ENCODE data around the gene LCP2.

The LCP2 gene

DNA sequence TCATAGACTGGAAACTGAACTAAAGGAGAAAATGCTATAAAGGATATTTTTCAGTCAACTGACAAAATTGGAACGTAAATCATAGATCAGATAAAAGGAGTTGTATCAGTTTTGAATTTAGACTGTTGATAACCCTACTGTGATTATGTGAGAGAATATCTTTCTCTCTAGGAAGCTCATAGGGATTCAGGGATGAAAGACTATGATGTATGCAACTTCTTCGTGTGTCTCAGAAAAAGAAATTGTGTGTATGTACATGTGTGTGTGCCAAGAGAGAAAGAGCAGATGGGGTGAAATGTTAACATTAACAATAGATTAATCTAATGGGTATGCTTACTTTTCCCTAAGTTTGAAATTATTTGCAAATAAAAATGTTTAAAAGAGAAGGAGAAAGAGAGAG, 95.5 kb downstream of the LCP2 start:
- no peak for DNase-seq

DNA sequence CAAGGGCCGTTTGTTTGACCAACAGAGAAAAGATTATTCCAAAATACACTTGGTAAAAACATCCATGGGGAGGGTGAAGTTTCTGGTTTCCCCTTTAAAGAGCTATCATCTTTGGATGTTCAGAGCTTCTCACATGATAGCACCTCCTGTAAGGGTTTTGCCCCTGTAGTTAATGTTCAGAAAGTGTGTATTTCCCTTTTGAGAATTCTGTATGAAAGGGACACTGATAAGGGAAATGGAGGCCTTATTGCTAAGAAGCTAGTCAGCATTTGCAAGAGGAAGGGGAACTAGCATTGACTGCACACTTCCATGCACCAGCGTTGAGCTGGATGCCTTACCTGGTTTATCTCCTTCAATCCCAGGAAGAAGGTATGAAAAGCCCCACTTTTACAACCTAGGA, 96.3 kb downstream of the LCP2 start:
- no peak for DNase-seq

DNA sequence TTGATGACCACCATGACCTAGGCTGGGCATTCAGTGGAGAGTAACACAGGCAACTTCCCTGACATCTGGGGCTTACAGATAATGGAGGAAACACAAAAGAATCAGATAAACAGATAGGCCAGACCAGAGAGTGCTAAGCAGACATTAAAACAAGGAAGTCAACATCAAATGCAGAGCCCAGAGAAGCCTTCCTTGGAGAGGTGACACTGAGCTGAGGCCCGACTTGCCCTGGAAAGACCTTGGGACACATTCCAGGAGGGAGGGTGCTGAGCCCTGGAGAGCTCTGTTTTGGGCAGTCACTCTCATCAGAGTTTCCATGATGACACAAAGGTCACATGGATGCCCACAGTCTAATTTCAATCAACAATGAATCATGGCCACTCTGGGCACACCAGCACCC, 96.7 kb downstream of the LCP2 start:
- no peak for DNase-seq

Data from left hindlimb (tissue), 1 donor.